Keratinocyte (primary cell): ENCODE measurements around the gene GRPEL1. TPM values are rescaled to one million over a fixed set of nuclear protein-coding genes. Genes with fewer than 3 reads are reported as not detected.
"Not testable (repeated sequence)": the region's sequence is repeated elsewhere in the genome, so short reads cannot be mapped to it uniquely, and the experiment has no call there.

Experiments used
- DNase-seq: peaks from one replicate; pipeline ENCODE4 v3.0.0-alpha.2; 2011; ENCODE audit warnings: low read depth, missing footprints, low spot score
- FAIRE-seq: peaks from 2 replicates; lab custom pipeline; 2011; peaks lifted over from hg19 to GRCh38; lab: Jason Lieb, UNC
- H2AFZ ChIP-seq: 2 replicates; pipeline ENCODE4 v1.6.0; 2012; ENCODE audit warnings: low read length, control low read depth, inconsistent platforms; ENCODE audit not compliant: control insufficient read depth
- H3K27ac ChIP-seq: 2 replicates; pipeline ENCODE4 v1.5.1; 2011; ENCODE audit warnings: low read length; ENCODE audit not compliant: control insufficient read depth, insufficient read depth
- H3K27me3 ChIP-seq: 3 replicates; pipeline ENCODE4 v1.6.0; 2011; ENCODE audit warnings: low read length; ENCODE audit not compliant: control insufficient read depth, insufficient read depth; ENCODE audit errors: extremely low read depth
- H3K36me3 ChIP-seq, 2 experiments: 2 replicates in 1 of 2; 3 replicates in 1 of 2; pipeline ENCODE4 v1.5.1; 2011; ENCODE audit warnings: low read length in 2 of 2, mild to moderate bottlenecking in 1 of 2; ENCODE audit not compliant: control insufficient read depth in 2 of 2, insufficient read depth in 2 of 2; ENCODE audit errors: extremely low read depth in 1 of 2
- H3K4me1 ChIP-seq: 3 replicates; pipeline ENCODE4 v1.5.1; 2011; ENCODE audit warnings: low read length; ENCODE audit not compliant: control insufficient read depth, insufficient read depth; ENCODE audit errors: extremely low read depth
- H3K4me2 ChIP-seq: 3 replicates; pipeline ENCODE4 v1.6.0; 2011; ENCODE audit warnings: low read depth, low read length; ENCODE audit not compliant: control insufficient read depth, insufficient read depth; ENCODE audit errors: extremely low read depth
- H3K4me3 ChIP-seq, 3 experiments: fragments of 200-600 bp in 1 of 3; sonication (generic) in 1 of 3; 2 replicates in 2 of 3; 3 replicates in 1 of 3; pipeline ENCODE4 v1.5.1; 2011 to 2016; ENCODE audit warnings: low read length in 3 of 3, mild to moderate bottlenecking in 3 of 3, control low read depth in 2 of 3, inconsistent platforms in 1 of 3, low read depth in 1 of 3, mixed read lengths in 1 of 3, mixed run types in 1 of 3, moderate library complexity in 1 of 3; ENCODE audit not compliant: control insufficient read depth in 2 of 3, insufficient read depth in 2 of 3; ENCODE audit errors: extremely low read depth in 1 of 3
- H3K79me2 ChIP-seq: 2 replicates; pipeline ENCODE4 v1.6.0; 2012; ENCODE audit warnings: low read length; ENCODE audit not compliant: control insufficient read depth, insufficient read depth
- H3K9ac ChIP-seq: 3 replicates; pipeline ENCODE4 v1.6.0; 2011; ENCODE audit warnings: low read length; ENCODE audit not compliant: control insufficient read depth, insufficient read depth; ENCODE audit errors: extremely low read depth
- H3K9me1 ChIP-seq: 3 replicates; pipeline ENCODE4 v1.6.0; 2011; ENCODE audit warnings: low read length; ENCODE audit not compliant: control insufficient read depth, insufficient read depth; ENCODE audit errors: extremely low read depth
- H3K9me3 ChIP-seq: 2 replicates; pipeline ENCODE4 v1.5.1; 2012; ENCODE audit warnings: low read depth, low read length; ENCODE audit not compliant: control insufficient read depth
- H4K20me1 ChIP-seq: 3 replicates; pipeline ENCODE4 v1.6.0; 2011; ENCODE audit warnings: low read length; ENCODE audit not compliant: control insufficient read depth, insufficient read depth; ENCODE audit errors: extremely low read depth
- CTCF ChIP-seq, 3 experiments: IDR thresholded peaks in 1 of 3; conservative IDR thresholded peaks in 1 of 3; optimal IDR thresholded peaks in 1 of 3; 2 replicates in 2 of 3; 3 replicates in 1 of 3; pipeline versions ENCODE3 to v1.5.1; 2011; ENCODE audit warnings: low read length in 3 of 3, mild to moderate bottlenecking in 3 of 3, moderate library complexity in 2 of 3, control low read depth in 1 of 3, inconsistent platforms in 1 of 3; ENCODE audit not compliant: insufficient read depth in 2 of 3; ENCODE audit errors: extremely low read depth in 1 of 3
- EZH2 ChIP-seq: IDR thresholded peaks from one replicate; pipeline ENCODE4 v1.6.1; 2012; ENCODE audit warnings: inconsistent platforms, mild to moderate bottlenecking, low read length, moderate library complexity
- dilution Hi-C: fragments of 300-500 bp; cut with MboI; formaldehyde crosslinking; loops from one replicate; pipeline ENCODE4 v1.7.0; 2020; ENCODE audit warnings: low sequenced_read_pairs; ENCODE audit not compliant: extremely low pct_ligation_motif_present
- polyA plus RNA-seq, 5 experiments: library from polyadenylated mRNA; depleted of rRNA in 3 of 5; stranded (reverse) in 3 of 5; stranded (forward) in 1 of 5; unstranded in 1 of 5; fragments of >200 nt; gene quantifications; 1 replicate in 1 of 5; 2 replicates in 3 of 5; 3 replicates in 1 of 5; pipeline versions ENCODE4 v1.2.1 to v1.2.3, GENCODE V29; 2011 to 2012; ENCODE audit warnings: missing spikeins in 2 of 5, low read depth in 1 of 5, low replicate concordance in 1 of 5

GRPEL1 gene
- polyA plus RNA-seq, 1 donor (not counting 4 experiments of a cell fraction or from before 2014, with no cell fraction given) = 59.1 TPM

- no peaks in the 10 kb centered on the region for H4K20me1 ChIP-seq
- no peak overlapping the region for H3K9ac ChIP-seq
- H3K9me1 ChIP-seq = no peaks in the 10 kb centered on the region
- TF ChIP-seq CTCF (optimal IDR thresholded peaks at IDR 0.05 in 1 of 3, IDR thresholded peaks at IDR 0.05 in 1 of 3, conservative IDR thresholded peaks at IDR 0.05 in 1 of 3; ENCODE audit: extremely low read depth in 1 of 3, insufficient read depth in 2 of 3, low read length in 3 of 3) (no peak), EZH2 (no peak)
- H2AFZ ChIP-seq = no peak overlapping the region
- H3K4me2 ChIP-seq = peak overlapping the region; percentile 44
- H3K4me1 ChIP-seq = peaks cover 10% of the 10 kb centered on the region
- H3K27me3 ChIP-seq = peaks cover 6% of the 10 kb centered on the region
- H3K4me3 ChIP-seq = no peak overlapping the region
- dilution Hi-C loops = no loop called here
- DNase-seq = no peak
- no peak for FAIRE-seq
- no peaks in the 10 kb centered on the region for H3K36me3 ChIP-seq
- H3K79me2 ChIP-seq = no peaks in the 10 kb centered on the region
- H3K27ac ChIP-seq = no peak overlapping the region
- H3K9me3 ChIP-seq = no peaks in the 10 kb centered on the region
Measured at GRCh38 chr4:7103607-7104365, 35.9 kb upstream of the GRPEL1 start.

GRCh38 chr4:7103031-7103606 is 35.3 kb upstream of the GRPEL1 start:
- FAIRE-seq (peak; percentile 32), DNase-seq (no peak)
- Histone ChIP-seq H3K4me3 (peak overlapping the region; percentile 43 to 90 (median 82)), H3K27me3 (peaks cover 7% of the 10 kb centered on the region), H4K20me1 (no peaks in the 10 kb centered on the region), H3K9ac (peak overlapping the region; percentile 76), H3K36me3 (no peaks in the 10 kb centered on the region), H3K27ac (no peak overlapping the region), H3K9me3 (no peaks in the 10 kb centered on the region), H3K4me1 (peaks cover 10% of the 10 kb centered on the region), H3K4me2 (peak overlapping the region; percentile 98), H3K79me2 (no peaks in the 10 kb centered on the region), H3K9me1 (no peaks in the 10 kb centered on the region), H2AFZ (peak overlapping the region; percentile 92)
- TF ChIP-seq EZH2 (no peak), CTCF (optimal IDR thresholded peaks at IDR 0.05 in 1 of 3, IDR thresholded peaks at IDR 0.05 in 1 of 3, conservative IDR thresholded peaks at IDR 0.05 in 1 of 3; ENCODE audit: extremely low read depth in 1 of 3, insufficient read depth in 2 of 3, low read length in 3 of 3) (no peak)
- dilution Hi-C loops = no loop called here

DNA sequence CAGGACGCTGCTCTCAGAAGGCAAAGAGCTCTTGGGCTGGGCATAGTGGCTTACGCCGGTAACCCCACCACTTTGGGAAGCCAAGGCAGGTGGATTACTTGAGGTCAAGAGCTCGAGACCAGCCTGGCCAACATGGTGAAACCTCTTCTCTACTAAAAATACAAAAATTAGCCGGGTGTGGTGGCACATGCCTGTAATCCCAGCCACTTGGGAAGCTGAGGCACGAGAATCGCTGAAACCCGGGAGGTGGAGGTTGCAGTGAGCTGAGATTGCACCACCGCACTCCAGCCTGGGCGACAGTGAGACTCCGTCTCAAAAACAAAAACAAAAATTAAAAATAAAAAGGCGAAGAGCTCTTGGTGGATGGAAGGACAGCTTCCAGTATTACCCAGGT is 34.6 kb upstream of the GRPEL1 start:
- dilution Hi-C loops, H3K4me1 ChIP-seq, H3K9me3 ChIP-seq, DNase-seq, H3K79me2 ChIP-seq, H4K20me1 ChIP-seq, H3K36me3 ChIP-seq, FAIRE-seq, H3K9me1 ChIP-seq, H3K27ac ChIP-seq: not testable (repeated sequence)
- peak overlapping the region; percentile 76 for H3K9ac ChIP-seq
- peak overlapping the region; percentile 43 to 90 (median 82) for H3K4me3 ChIP-seq
- peak overlapping the region; percentile 98 for H3K4me2 ChIP-seq
- H3K27me3 ChIP-seq = peaks cover 13% of the 10 kb centered on the region
- peak overlapping the region; percentile 92 for H2AFZ ChIP-seq
